Upper lobe of left lung (tissue), 4 donors: Measurements from ENCODE around the gene ANO6.

Experiments used
- EP300 ChIP-seq, 4 donors: sonication (generic); formaldehyde crosslinking; IDR thresholded peaks; one replicate each; pipeline ENCODE4 v1.5.1; 2017; ENCODE audit warnings: antibody characterized with exemption in 4 of 4, control low read depth in 2 of 4
- POLR2A ChIP-seq, 4 donors: fragments of 450-650 bp; IDR thresholded peaks; one replicate each; pipeline ENCODE4 v1.5.1; 2016 to 2017; ENCODE audit warnings: antibody characterized with exemption in 4 of 4, mild to moderate bottlenecking in 2 of 4
- POLR2AphosphoS5 ChIP-seq, 2 donors: sonication (generic); formaldehyde crosslinking; IDR thresholded peaks; one replicate each; pipeline ENCODE4 v1.5.1; 2017; ENCODE audit warnings: antibody characterized with exemption in 2 of 2
- TF ChIP-seq, protein P1 (sequence below), 6 experiments: fragments of 450-650 bp in 4 of 6; fragments of 200-600 bp in 2 of 6; sonication (generic) in 2 of 6; IDR thresholded peaks; one replicate each; pipeline ENCODE4 v1.5.1; 2016 to 2019; ENCODE audit warnings: antibody characterized with exemption in 6 of 6

DNA sequence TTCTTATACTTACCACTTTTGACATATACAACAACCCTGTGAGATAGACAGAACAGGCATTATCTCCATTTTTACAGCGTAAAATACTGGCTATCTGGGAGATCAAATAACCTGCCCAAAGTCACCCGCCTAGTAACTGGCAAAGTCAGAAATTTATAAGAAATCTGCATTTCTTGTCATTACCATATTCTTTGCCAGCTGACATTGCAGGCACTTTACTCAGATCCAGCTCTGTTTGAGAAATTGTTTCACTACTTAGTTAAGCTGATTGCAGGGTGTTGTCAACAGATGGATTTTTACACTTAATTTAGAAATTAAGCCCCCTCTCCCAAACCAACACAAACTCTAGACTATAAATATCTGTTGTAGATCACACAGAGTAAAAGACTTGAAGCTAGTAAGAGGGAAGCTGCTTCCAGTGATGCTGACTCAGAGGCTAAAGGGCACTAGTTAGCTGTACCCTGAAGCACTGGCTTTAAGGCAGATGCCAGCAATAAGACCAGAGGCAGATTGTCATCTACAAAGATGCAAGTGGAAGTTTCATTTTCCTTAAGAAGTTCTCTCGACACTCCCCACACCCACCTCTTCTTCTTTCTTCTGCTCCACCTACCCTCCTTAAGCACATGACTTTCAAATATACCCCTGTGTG lies 153.1 kb downstream of the ANO6 start:
- no peak for TF ChIP-seq POLR2AphosphoS5 (IDR thresholded peaks at IDR 0.05)
- TF ChIP-seq, protein P1, sequence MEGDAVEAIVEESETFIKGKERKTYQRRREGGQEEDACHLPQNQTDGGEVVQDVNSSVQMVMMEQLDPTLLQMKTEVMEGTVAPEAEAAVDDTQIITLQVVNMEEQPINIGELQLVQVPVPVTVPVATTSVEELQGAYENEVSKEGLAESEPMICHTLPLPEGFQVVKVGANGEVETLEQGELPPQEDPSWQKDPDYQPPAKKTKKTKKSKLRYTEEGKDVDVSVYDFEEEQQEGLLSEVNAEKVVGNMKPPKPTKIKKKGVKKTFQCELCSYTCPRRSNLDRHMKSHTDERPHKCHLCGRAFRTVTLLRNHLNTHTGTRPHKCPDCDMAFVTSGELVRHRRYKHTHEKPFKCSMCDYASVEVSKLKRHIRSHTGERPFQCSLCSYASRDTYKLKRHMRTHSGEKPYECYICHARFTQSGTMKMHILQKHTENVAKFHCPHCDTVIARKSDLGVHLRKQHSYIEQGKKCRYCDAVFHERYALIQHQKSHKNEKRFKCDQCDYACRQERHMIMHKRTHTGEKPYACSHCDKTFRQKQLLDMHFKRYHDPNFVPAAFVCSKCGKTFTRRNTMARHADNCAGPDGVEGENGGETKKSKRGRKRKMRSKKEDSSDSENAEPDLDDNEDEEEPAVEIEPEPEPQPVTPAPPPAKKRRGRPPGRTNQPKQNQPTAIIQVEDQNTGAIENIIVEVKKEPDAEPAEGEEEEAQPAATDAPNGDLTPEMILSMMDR (IDR thresholded peaks at IDR 0.05) = no peak
- TF ChIP-seq EP300 (IDR thresholded peaks at IDR 0.05) = no peak
- no peak for TF ChIP-seq POLR2A (IDR thresholded peaks at IDR 0.05)
